WTC11 (cell line): Measurements from ENCODE around the gene NUDT3. TPM values are rescaled to one million over a fixed set of nuclear protein-coding genes. Genes with fewer than 3 reads are reported as not detected.
"Not testable (repeated sequence)": the region's sequence is repeated elsewhere in the genome, so short reads cannot be mapped to it uniquely, and the experiment has no call there.

ENCODE experiments used
- ATAC-seq: fragments of 200-7000 bp; cut with Tn5 transposase; 2 replicates; pipeline ENCODE4 v1.10.0; 2021; ENCODE audit warnings: mild to moderate bottlenecking, moderate library complexity
- CTCF ChIA-PET: fragments of 300-600 bp; sonication (Branson Sonifier 250); formaldehyde crosslinking; loops from one replicate; lab custom pipeline; 2021; ENCODE audit warnings: antibody characterized with exemption; lab: Charles Lee
- POLR2A ChIA-PET: fragments of 350-600 bp; sonication (Branson Sonifier 250); formaldehyde crosslinking; loops from one replicate; lab custom pipeline; 2021; ENCODE audit warnings: antibody characterized with exemption; lab: Charles Lee
- DNase-seq: peaks from one replicate; pipeline ENCODE4 v3.0.0; 2021; ENCODE audit warnings: low spot score
- H3K27ac Mint-ChIP-seq: 2 replicates; pipeline ENCODE4 v1.8.0; 2021; ENCODE audit warnings: mixed read lengths
- H3K27me3 Mint-ChIP-seq: 2 replicates; pipeline ENCODE4 v1.8.0; 2021; ENCODE audit warnings: low read depth, mild to moderate bottlenecking, moderate library complexity, mixed read lengths
- H3K36me3 Mint-ChIP-seq: 2 replicates; pipeline ENCODE4 v1.8.0; 2021; ENCODE audit warnings: mixed read lengths
- H3K4me1 Mint-ChIP-seq: 2 replicates; pipeline ENCODE4 v1.8.0; 2022; ENCODE audit warnings: mixed read lengths
- H3K4me3 Mint-ChIP-seq: 2 replicates; pipeline ENCODE4 v1.8.0; 2021; ENCODE audit warnings: mild to moderate bottlenecking, moderate library complexity, mixed read lengths
- H3K9me3 Mint-ChIP-seq: 2 replicates; pipeline ENCODE4 v1.8.0; 2021; ENCODE audit warnings: mixed read lengths
- ATF1 ChIP-seq: sonication (generic); formaldehyde crosslinking; IDR thresholded peaks from 2 replicates; pipeline ENCODE4 v1.8.1; 2023; ENCODE audit warnings: mild to moderate bottlenecking, moderate library complexity, missing genetic modification reagents
- ATF6 ChIP-seq: sonication (generic); formaldehyde crosslinking; IDR thresholded peaks from 2 replicates; pipeline ENCODE4 v1.8.1; 2023; ENCODE audit warnings: mild to moderate bottlenecking, missing genetic modification reagents
- CDX4 ChIP-seq: fragments of 250-450 bp; sonication (Bioruptor Pico); IDR thresholded peaks from 2 replicates; pipeline ENCODE4 v1.9.0; 2021; ENCODE audit warnings: moderate library complexity, mild to moderate bottlenecking, inconsistent platforms, borderline replicate concordance
- E2F1 ChIP-seq: sonication (generic); formaldehyde crosslinking; IDR thresholded peaks from 2 replicates; pipeline ENCODE4 v1.8.0; 2022; ENCODE audit warnings: mild to moderate bottlenecking, missing genetic modification reagents
- E2F4 ChIP-seq: sonication (generic); formaldehyde crosslinking; IDR thresholded peaks from 2 replicates; pipeline ENCODE4 v1.8.1; 2022; ENCODE audit warnings: low read depth, mild to moderate bottlenecking, moderate library complexity, missing genetic modification reagents, borderline replicate concordance
- FOXP1 ChIP-seq: sonication (generic); formaldehyde crosslinking; IDR thresholded peaks from 2 replicates; pipeline ENCODE4 v1.8.0; 2022; ENCODE audit warnings: missing genetic modification reagents, mild to moderate bottlenecking, moderate library complexity, borderline replicate concordance
- FOXP4 ChIP-seq: sonication (generic); formaldehyde crosslinking; IDR thresholded peaks from 2 replicates; pipeline ENCODE4 v1.8.0; 2022; ENCODE audit warnings: mild to moderate bottlenecking, missing genetic modification reagents
- HMGXB4 ChIP-seq: sonication (generic); formaldehyde crosslinking; IDR thresholded peaks from 2 replicates; pipeline ENCODE4 v1.8.1; 2023; ENCODE audit warnings: mild to moderate bottlenecking, moderate library complexity, missing genetic modification reagents
- JUN ChIP-seq: sonication (generic); formaldehyde crosslinking; IDR thresholded peaks from 2 replicates; pipeline ENCODE4 v1.8.0; 2023; ENCODE audit warnings: mild to moderate bottlenecking, missing genetic modification reagents
- NFYB ChIP-seq: sonication (generic); formaldehyde crosslinking; conservative IDR thresholded peaks from 2 replicates; pipeline ENCODE4 v1.8.0; 2022; ENCODE audit warnings: low read depth, missing genetic modification reagents
- NR1H2 ChIP-seq: sonication (generic); formaldehyde crosslinking; IDR thresholded peaks from 2 replicates; pipeline ENCODE4 v1.9.0; 2021; ENCODE audit warnings: mild to moderate bottlenecking, moderate library complexity, missing genetic modification reagents
- RELA ChIP-seq: sonication (generic); formaldehyde crosslinking; IDR thresholded peaks from 2 replicates; pipeline ENCODE4 v1.8.1; 2022; ENCODE audit warnings: missing genetic modification reagents, mild to moderate bottlenecking, borderline replicate concordance
- USF1 ChIP-seq: sonication (generic); formaldehyde crosslinking; IDR thresholded peaks from 2 replicates; pipeline ENCODE4 v1.8.0; 2022; ENCODE audit warnings: mild to moderate bottlenecking, missing genetic modification reagents
- ZMAT4 ChIP-seq: fragments of 250-450 bp; sonication (Bioruptor Pico); IDR thresholded peaks from 2 replicates; pipeline ENCODE4 v1.9.0; 2021; ENCODE audit warnings: mild to moderate bottlenecking
- ZNF423 ChIP-seq: fragments of 250-450 bp; sonication (Bioruptor Pico); IDR thresholded peaks from 2 replicates; pipeline ENCODE4 v2.1.2; 2022; ENCODE audit warnings: mild to moderate bottlenecking, moderate library complexity
- total RNA-seq: library from RNA; stranded (reverse); gene quantifications from 3 replicates; pipeline ENCODE4 v1.2.3, GENCODE V29; 2021

Gene NUDT3
- total RNA-seq, 1 experiment from 2014 or later: 30.0 TPM

- DNase-seq, H3K4me1 Mint-ChIP-seq, H3K9me3 Mint-ChIP-seq, H3K4me3 Mint-ChIP-seq, POLR2A ChIA-PET, ATAC-seq, H3K27me3 Mint-ChIP-seq, H3K36me3 Mint-ChIP-seq: not testable (repeated sequence)
- TF ChIP-seq NFYB (CRISPR knock-in tag): 0 out of 2 replicates have a peak, but pooled peaks have one; percentile 30
- CTCF ChIA-PET: interaction anchor here (0.6 to 1.5 kb wide), 3 partner anchors 13 to 106 kb away, joined by 3 to 5 read pairs (median 5); no protein-coding TSS in a partner anchor
- H3K27ac Mint-ChIP-seq: peak overlapping the region; percentile 13; the same call in 1 of the 2 replicates
These were observed 122.7 kb downstream of the NUDT3 start for GRCh38 chr6:34269658-34270341.

GRCh38 chr6:34269132-34269531 is 123.3 kb downstream of the NUDT3 start:
- H3K4me3 Mint-ChIP-seq, H3K36me3 Mint-ChIP-seq, H3K27me3 Mint-ChIP-seq, ATAC-seq, DNase-seq, H3K4me1 Mint-ChIP-seq, POLR2A ChIA-PET, H3K9me3 Mint-ChIP-seq, H3K27ac Mint-ChIP-seq: not testable (repeated sequence)
- CTCF ChIA-PET: interaction anchor here (1.5 kb wide), 1 partner anchor 105 kb away, joined by 5 read pairs; no protein-coding TSS in a partner anchor

- Mint-ChIP-seq H3K4me1 (peaks cover 5% of the 10 kb centered on the region), H3K27ac (no peak overlapping the region), H3K27me3 (no peaks in the 10 kb centered on the region), H3K9me3 (peaks cover 14% of the 10 kb centered on the region), H3K36me3 (peaks cover 6% of the 10 kb centered on the region), H3K4me3 (no peak overlapping the region)
- ChIA-PET POLR2A (interaction anchor here (0.6 kb wide), 1 partner anchor 153 kb away, joined by 3 read pairs; no protein-coding TSS in a partner anchor), CTCF (no interaction called here)
- DNase-seq: no peak
- no peak for ATAC-seq
- TF ChIP-seq ATF6 (no peak), NR1H2 (CRISPR knock-in tag) (no peak), USF1 (no peak), JUN (CRISPR knock-in tag) (no peak), ZMAT4 (no peak), HMGXB4 (CRISPR knock-in tag) (no peak), FOXP4 (CRISPR knock-in tag) (no peak), FOXP1 (no peak), ZNF423 (no peak), CDX4 (CRISPR knock-in tag) (no peak), ATF1 (no peak), RELA (CRISPR knock-in tag) (no peak), E2F4 (no peak), E2F1 (CRISPR knock-in tag) (no peak)
These were observed 124.7 kb downstream of the NUDT3 start for GRCh38 chr6:34267746-34268145.
